Endodermal cell (in vitro differentiated cells): ENCODE measurements around the gene ZNF207. TPM values are rescaled to one million over a fixed set of nuclear protein-coding genes. Genes with fewer than 3 reads are reported as not detected.
"Not testable (repeated sequence)": the region's sequence is repeated elsewhere in the genome, so short reads cannot be mapped to it uniquely, and the experiment has no call there.

Experiments
- DNase-seq: peaks from one replicate; pipeline ENCODE4 v3.0.0-alpha.2; 2017
- H3K27ac ChIP-seq: 2 replicates; pipeline ENCODE4 v1.5.1; 2013; ENCODE audit warnings: mild to moderate bottlenecking, low read depth, low read length, moderate library complexity
- H3K27me3 ChIP-seq: 2 replicates; pipeline ENCODE4 v1.6.1; 2013; ENCODE audit warnings: mild to moderate bottlenecking, low read length, moderate library complexity; ENCODE audit not compliant: insufficient read depth, control insufficient read depth, poor library complexity, severe bottlenecking
- H3K36me3 ChIP-seq: 2 replicates; pipeline ENCODE4 v1.7.0; 2013; ENCODE audit warnings: mild to moderate bottlenecking, low read length, moderate library complexity; ENCODE audit not compliant: control insufficient read depth, insufficient read depth
- H3K4me1 ChIP-seq: one replicate; pipeline ENCODE4 v1.7.0; 2013; ENCODE audit warnings: low read length; ENCODE audit not compliant: control insufficient read depth, insufficient read depth
- H3K4me3 ChIP-seq: 2 replicates; pipeline ENCODE4 v1.5.1; 2013; ENCODE audit warnings: mild to moderate bottlenecking, low read length, moderate library complexity
- H3K9ac ChIP-seq: 2 replicates; pipeline ENCODE4 v1.6.1; 2013; ENCODE audit warnings: mild to moderate bottlenecking, low read length, moderate library complexity; ENCODE audit not compliant: poor library complexity, severe bottlenecking; ENCODE audit errors: extremely low read depth
- H3K9me3 ChIP-seq: 2 replicates; pipeline ENCODE4 v1.6.1; 2013; ENCODE audit warnings: mild to moderate bottlenecking, low read length, moderate library complexity; ENCODE audit not compliant: control insufficient read depth
- H3K27ac Mint-ChIP-seq: 2 replicates; pipeline ENCODE4 v1.8.0; 2020; ENCODE audit warnings: mixed read lengths
- H3K27me3 Mint-ChIP-seq: 2 replicates; pipeline ENCODE4 v1.8.0; 2021; ENCODE audit warnings: mild to moderate bottlenecking, mixed read lengths; ENCODE audit not compliant: insufficient read depth
- H3K36me3 Mint-ChIP-seq: 2 replicates; pipeline ENCODE4 v1.8.0; 2020; ENCODE audit warnings: low read depth, mixed read lengths
- H3K4me1 Mint-ChIP-seq: 2 replicates; pipeline ENCODE4 v1.8.0; 2020; ENCODE audit warnings: mixed read lengths
- H3K4me3 Mint-ChIP-seq: 2 replicates; pipeline ENCODE4 v1.8.0; 2020; ENCODE audit warnings: mild to moderate bottlenecking, moderate library complexity, mixed read lengths
- H3K9me3 Mint-ChIP-seq: 2 replicates; pipeline ENCODE4 v1.8.0; 2020; ENCODE audit warnings: mild to moderate bottlenecking, mixed read lengths
- CTCF ChIP-seq: fragments of 200-600 bp; sonication (generic); conservative IDR thresholded peaks from 2 replicates; pipeline ENCODE4 v1.5.0; 2021; ENCODE audit warnings: antibody characterized with exemption, mild to moderate bottlenecking
- WGBS, 2 experiments: methylation state at CpG; one replicate each; pipeline versions ENCODE4 v1.1.5 to v1.1.7; 2013; ENCODE audit warnings: missing lambda C conversion rate in 2 of 2, mixed read lengths in 1 of 2; ENCODE audit not compliant: insufficient coverage in 1 of 2, insufficient read length in 1 of 2; 5-methylcytosine and 5-hydroxymethylcytosine counted together
- total RNA-seq, 2 donors: library from RNA; stranded (reverse); fragmentation: NEBNext Ultra II Directional in 1 of 2; extraction: Animal tissue kit (Norgen Biotek cat#: 25700) in 1 of 2; gene quantifications; 2 replicates in 1 of 2; 3 replicates in 1 of 2; pipeline ENCODE4 v1.2.1, GENCODE V29; 2021

The ZNF207 gene
- total RNA-seq, 2 donors from 2014 or later: 234 to 255 TPM

- Histone ChIP-seq H3K4me1 (no peaks in the 10 kb centered on the region), H3K9ac (no peak overlapping the region), H3K4me3 (no peak overlapping the region), H3K9me3 (no peaks in the 10 kb centered on the region), H3K27me3 (no peaks in the 10 kb centered on the region), H3K27ac (no peak overlapping the region), H3K36me3 (peaks cover 5% of the 10 kb centered on the region)
- Mint-ChIP-seq H3K9me3 (peaks cover 4% of the 10 kb centered on the region), H3K27me3 (no peaks in the 10 kb centered on the region), H3K4me3 (no peak overlapping the region), H3K36me3 (peaks cover 11% of the 10 kb centered on the region), H3K4me1 (peaks cover 4% of the 10 kb centered on the region), H3K27ac (peak overlapping the region; percentile 13)
- no peak for TF ChIP-seq CTCF
- no peak for DNase-seq
- WGBS, 2 experiments: 97% methylated on average over 5 of the region's 5 CpGs; no CpG with 5 or more reads in 1 of the 2 experiments
These were observed 46.4 kb downstream of the ZNF207 start for GRCh38 chr17:32396343-32396742.

GRCh38 chr17:32398946-32399345 lies 49.0 kb downstream of the ZNF207 start:
- H3K27ac Mint-ChIP-seq: no peak overlapping the region
- TF ChIP-seq CTCF: no peak
- DNase-seq: no peak
- no peaks in the 10 kb centered on the region for H3K27me3 ChIP-seq
- peaks cover 13% of the 10 kb centered on the region for H3K4me1 Mint-ChIP-seq
- no peaks in the 10 kb centered on the region for H3K27me3 Mint-ChIP-seq
- H3K36me3 Mint-ChIP-seq: peaks cover 6% of the 10 kb centered on the region
- H3K4me3 ChIP-seq: no peak overlapping the region
- no peak overlapping the region for H3K4me3 Mint-ChIP-seq
- H3K4me1 ChIP-seq: peaks cover 3% of the 10 kb centered on the region
- H3K36me3 ChIP-seq: no peaks in the 10 kb centered on the region
- no peaks in the 10 kb centered on the region for H3K9me3 ChIP-seq
- no peaks in the 10 kb centered on the region for H3K9me3 Mint-ChIP-seq
- H3K27ac ChIP-seq: no peak overlapping the region
- no peak overlapping the region for H3K9ac ChIP-seq

- not testable (repeated sequence) for DNase-seq, H3K4me3 Mint-ChIP-seq, H3K36me3 Mint-ChIP-seq, H3K36me3 ChIP-seq, H3K4me3 ChIP-seq, H3K27me3 ChIP-seq, H3K9ac ChIP-seq, H3K9me3 ChIP-seq, H3K27me3 Mint-ChIP-seq, H3K4me1 Mint-ChIP-seq, H3K4me1 ChIP-seq, H3K27ac Mint-ChIP-seq, H3K27ac ChIP-seq, H3K9me3 Mint-ChIP-seq
- 100% methylated on average over 1 of the region's 3 CpGs for WGBS, 2 experiments
These were observed 60.1 kb downstream of the ZNF207 start for GRCh38 chr17:32410085-32410484.

- H3K4me1 ChIP-seq: no peaks in the 10 kb centered on the region
- DNase-seq: no peak
- peaks cover 35% of the 10 kb centered on the region for H3K9me3 Mint-ChIP-seq
- H3K27me3 Mint-ChIP-seq: no peaks in the 10 kb centered on the region
- no peak for TF ChIP-seq CTCF
- no peaks in the 10 kb centered on the region for H3K36me3 Mint-ChIP-seq
- H3K4me1 Mint-ChIP-seq: no peaks in the 10 kb centered on the region
- 95% methylated on average over 2 of the region's 4 CpGs for WGBS, 2 experiments
- peaks cover 26% of the 10 kb centered on the region for H3K9me3 ChIP-seq
- no peak overlapping the region for H3K4me3 Mint-ChIP-seq
- H3K36me3 ChIP-seq: no peaks in the 10 kb centered on the region
- H3K27me3 ChIP-seq: no peaks in the 10 kb centered on the region
- no peak overlapping the region for H3K9ac ChIP-seq
- H3K27ac ChIP-seq: no peak overlapping the region
- no peak overlapping the region for H3K27ac Mint-ChIP-seq
- no peak overlapping the region for H3K4me3 ChIP-seq
These were observed 76.9 kb downstream of the ZNF207 start for GRCh38 chr17:32426894-32427293.
